GM19043 (cell line): ENCODE results near the gene SYMPK.

Experiments used
- ATAC-seq: cut with Tn5 transposase; IDR thresholded peaks from one replicate; pipeline ENCODE4 v1.9.1; 2021; ENCODE audit warnings: low read depth; ENCODE audit not compliant: unreplicated experiment

Gene SYMPK

DNA sequence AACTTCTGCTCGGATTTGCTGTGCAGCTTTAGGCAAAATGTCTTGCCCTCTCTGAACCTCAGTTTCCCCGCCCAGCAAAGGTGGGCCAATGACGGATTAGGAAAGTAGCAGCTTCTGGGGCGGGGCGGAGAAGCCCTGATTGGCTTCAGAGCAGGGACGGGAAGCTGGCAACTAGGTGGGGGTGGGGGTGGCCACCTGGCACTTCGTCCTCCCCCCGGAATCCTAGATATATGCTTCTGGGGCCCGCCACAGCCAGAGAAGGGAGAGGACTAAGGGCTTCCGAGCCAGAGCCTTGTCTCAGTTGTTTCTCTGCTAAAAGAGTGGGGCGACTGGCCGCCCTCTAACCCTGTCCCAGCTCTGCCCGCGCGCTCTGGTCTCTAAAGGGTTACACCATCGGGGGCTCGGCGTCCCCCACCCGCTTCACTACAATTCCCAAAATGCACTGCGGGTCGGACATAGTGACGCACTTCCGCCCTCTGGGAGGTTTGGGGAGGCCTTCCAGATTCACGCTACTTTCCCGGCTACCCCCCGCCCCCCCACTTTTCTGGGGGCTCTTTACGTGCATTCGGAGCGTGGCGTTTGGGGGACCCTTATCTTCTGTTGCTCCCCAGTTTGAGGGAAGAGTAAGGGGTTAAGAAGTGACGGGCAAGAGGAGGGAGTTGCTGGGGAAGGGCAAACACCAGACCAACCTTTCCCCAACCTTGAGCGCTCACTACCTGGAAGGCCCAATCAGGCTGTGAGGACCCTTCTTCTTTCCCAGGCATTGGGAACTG is 23.7 kb upstream of the SYMPK start:
- peak; percentile 46 for ATAC-seq

GRCh38 chr19:45885556-45886426 is 22.8 kb upstream of the SYMPK start, which contains the start of gene IRF2BP1:
Gene IRF2BP1, minus strand, starts transcription at chr19:45886141. Its CDS starts 367 bp downstream, at chr19:45885774.
- ATAC-seq, result peak; percentile 42

DNA sequence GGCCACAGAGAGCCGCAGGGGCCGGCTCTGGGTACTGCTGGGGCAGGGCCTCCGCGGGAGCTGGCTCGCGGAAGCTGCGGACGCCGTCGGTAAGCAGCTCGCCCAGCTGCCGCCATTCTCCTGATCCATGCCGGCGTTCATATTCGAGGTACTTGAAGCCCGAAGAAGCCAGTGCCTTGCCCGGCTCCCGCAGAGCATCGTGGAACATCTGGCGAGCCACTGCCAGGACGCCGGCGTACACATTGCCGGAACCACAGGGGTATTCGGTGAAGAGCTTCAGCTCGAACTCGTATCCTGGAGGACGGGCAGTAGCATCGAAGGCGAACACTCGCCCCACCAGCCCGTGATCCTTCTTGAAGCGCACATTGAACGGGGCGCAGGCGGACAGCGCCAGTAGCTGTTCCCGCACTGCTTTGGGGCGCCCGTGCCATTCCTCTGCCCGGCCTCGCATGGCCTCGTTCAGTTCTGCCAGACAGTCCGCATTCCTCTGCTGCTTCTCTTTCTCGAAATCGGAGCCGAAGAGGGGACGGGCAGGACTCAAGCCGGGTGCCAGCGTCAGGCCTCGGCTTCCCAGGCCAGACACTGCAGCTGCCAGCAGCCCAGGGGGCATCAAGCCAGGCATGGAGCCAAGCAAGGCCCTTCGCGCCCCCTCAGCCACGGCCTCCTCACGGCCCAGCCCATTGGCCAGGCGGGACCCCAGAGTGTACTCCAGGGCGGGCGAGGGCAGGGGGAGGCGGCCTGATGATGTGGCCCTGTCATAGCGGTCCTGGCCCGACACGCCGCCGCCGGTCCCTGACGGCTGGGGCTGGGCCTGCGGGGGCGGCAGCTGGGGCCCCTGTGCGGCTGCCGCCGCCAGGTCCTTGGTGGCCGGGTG is 22.0 kb upstream of the SYMPK start:
- no peak for ATAC-seq

GRCh38 chr19:45883881-45884681 is 21.1 kb upstream of the SYMPK start:
- ATAC-seq, result no peak

- no peak for ATAC-seq
These were observed 20.6 kb upstream of the SYMPK start for GRCh38 chr19:45883586-45883880.

GRCh38 chr19:45882652-45883585 is 20.0 kb upstream of the SYMPK start:
- no peak for ATAC-seq

GRCh38 chr19:45881909-45882528 is 19.1 kb upstream of the SYMPK start:
- no peak for ATAC-seq

DNA sequence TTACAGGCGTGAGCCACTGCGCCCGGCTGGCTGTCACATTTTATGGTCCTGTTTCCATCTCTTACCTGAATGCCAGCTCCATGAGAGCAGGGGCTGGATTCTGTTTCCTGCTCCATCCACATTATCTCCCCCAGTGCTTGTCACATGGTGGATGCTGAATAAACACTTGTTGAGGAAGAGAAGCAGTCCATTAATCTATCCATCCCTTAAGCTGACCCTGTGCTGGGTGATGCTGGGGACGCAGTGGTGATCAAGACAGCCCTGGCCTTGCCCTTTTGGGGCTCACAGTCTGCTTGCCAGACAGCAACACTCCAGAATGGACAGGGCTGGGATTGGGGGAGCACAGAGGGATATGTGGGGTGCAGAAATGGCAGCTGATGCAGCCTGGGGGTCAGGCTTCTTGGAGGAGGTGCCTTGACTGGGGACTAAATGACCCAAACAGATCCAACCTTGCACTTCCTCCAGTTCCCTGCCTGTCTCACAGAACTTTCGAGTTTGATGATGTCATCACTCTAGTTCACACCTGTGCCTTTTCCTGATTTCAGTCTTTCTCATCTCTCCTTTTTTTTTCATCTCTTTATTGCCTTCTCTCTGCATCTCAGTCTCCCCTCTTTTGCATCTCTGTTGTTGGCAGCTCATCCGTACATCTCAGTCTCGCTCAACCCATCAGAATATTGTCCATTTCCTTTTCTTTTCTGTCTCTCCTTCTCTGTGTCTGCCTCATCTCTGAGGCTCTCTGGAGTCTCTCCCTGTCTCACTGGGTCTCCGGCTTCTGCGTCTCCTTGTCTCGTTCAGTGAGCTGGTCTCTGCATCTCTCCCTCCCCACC is 18.3 kb upstream of the SYMPK start:
- ATAC-seq, result no peak

DNA sequence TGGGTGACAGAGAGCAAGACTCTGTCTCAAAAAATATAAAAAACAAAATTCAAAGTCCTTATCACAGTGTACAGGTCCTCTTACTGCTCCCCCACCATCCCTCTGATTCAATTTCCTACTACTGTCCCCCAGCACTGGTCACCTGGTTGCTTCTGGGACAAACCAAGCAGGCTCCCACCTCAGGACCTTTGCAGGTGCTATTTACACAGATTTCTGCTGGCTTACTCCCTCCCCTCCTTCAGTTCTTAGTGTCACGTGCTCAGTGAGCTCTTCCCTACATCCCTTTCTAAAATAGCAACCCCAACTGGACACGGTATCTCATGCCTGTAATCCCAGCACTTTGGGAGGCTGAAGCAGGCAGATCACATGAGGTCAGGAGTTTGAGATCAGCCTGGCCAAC is 17.0 kb upstream of the SYMPK start:
- no peak for ATAC-seq

GRCh38 chr19:45879055-45879454 is 16.1 kb upstream of the SYMPK start:
- ATAC-seq, result no peak

DNA sequence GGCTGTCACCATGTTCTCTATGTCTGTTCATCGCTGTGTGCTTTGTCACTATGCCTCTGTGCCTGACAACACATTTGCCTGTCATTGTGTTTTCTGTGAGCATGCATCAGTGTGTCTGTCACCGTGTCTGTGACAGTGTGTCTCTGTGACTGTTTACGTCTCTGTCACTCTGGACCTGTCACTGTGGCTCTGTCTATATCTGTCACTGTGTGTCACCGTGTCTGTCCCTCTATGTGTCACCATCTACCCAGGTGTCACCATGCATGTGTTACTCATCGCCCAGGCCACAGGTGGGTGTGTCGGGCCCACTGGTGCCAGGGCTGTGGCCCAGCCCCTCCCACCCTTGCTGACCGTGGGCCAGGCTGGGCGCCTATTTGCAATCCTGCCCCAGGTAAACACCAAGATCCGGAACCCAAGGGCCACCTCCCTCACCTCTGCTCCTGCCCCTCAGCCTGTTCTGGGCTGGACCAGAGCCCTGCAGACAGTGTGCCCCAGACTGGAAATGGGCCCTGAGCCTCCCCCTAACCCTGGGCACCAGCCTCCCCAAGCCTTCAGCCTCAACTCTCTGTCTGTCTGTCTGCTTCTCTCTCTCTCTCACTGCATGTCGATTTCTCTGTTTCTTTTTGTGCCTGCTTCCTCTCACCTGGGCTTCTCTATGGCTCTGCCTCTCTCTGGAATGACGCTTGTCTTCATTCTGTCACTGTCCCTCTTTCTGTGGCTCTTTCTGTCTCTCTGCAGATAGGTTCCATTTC is 15.3 kb upstream of the SYMPK start:
- no peak for ATAC-seq

DNA sequence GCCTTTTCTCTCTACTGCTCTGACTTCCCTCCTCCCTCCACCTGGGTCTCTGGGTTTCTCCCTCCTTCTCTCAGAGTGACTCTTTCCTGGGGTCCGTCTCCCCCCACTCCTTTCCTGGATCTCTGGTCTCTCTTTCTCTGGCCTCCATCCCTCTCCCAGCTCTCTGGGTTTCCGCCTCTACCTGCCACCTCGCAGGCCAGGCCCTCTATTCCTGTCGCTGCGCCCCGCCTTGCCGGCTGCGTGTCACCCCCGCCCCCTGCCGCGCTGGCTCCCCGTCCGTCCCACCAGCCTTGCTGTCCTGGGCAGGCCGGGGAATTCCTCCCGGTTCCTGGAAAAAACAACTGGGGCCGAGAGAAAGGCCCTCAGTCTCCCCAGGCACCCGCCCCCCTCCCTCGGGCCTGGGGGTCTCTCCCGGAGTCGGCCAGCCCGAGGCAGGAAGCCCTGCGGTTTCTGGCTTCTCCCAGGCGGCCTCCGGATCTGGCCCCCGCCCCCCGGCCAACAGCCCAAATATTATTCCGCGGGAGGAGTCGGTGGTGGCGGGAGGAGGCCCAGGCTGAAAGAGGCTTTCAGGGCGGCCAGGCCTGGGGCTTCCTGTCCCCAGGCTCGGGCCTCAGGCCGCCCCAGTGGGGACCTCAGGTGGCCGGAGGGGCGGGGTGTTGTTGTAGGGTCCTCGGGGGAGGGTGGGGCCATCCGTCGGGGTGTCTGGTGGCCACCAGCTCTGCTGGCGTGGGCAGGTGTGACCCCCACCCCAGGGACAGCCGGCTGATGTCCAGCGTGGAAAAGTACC is 13.7 kb upstream of the SYMPK start:
- no peak for ATAC-seq

- ATAC-seq, result no peak
These were observed 13.1 kb upstream of the SYMPK start for GRCh38 chr19:45876161-45876410.

GRCh38 chr19:45874620-45874966 is 11.6 kb upstream of the SYMPK start:
- ATAC-seq, result no peak

DNA sequence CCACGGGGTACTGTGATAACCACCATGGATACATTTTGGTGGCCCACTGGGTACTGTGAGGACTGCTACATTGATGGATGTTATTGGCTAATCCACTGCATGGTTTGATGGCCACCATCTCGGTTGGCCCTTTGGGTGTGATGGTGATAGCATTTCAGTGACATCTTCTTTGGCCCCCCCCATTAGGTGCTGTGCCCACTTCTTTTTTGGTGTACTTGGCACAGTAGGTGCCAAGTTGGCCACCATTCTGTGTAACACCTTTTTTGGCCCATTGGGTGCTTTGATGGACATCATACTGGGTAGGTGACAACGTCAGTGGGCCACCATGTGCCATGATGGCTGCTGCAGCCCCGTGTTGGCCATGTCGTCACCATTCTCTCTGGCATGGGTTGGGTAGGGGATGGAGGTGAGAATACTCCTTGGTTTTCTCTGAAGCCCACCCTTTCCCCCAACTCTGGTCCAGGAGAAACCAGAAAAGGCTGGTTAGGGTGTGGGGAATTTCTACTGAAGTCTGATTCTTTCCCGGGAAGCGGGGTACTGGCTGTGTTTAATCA is 10.3 kb upstream of the SYMPK start:
- ATAC-seq, result no peak

DNA sequence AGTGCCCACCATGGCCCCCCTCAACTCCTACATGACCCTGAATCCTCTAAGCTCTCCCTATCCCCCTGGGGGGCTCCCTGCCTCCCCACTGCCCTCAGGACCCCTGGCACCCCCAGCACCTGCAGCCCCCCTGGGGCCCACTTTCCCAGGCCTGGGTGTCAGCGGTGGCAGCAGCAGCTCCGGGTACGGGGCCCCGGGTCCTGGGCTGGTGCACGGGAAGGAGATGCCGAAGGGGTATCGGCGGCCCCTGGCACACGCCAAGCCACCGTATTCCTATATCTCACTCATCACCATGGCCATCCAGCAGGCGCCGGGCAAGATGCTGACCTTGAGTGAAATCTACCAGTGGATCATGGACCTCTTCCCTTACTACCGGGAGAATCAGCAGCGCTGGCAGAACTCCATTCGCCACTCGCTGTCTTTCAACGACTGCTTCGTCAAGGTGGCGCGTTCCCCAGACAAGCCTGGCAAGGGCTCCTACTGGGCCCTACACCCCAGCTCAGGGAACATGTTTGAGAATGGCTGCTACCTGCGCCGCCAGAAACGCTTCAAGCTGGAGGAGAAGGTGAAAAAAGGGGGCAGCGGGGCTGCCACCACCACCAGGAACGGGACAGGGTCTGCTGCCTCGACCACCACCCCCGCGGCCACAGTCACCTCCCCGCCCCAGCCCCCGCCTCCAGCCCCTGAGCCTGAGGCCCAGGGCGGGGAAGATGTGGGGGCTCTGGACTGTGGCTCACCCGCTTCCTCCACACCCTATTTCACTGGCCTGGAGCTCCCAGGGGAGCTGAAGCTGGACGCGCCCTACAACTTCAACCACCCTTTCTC is 9.4 kb upstream of the SYMPK start:
- ATAC-seq, result no peak
